IMR-90 (cell line): ENCODE results near the gene RAPGEF1. TPM values are rescaled to one million over a fixed set of nuclear protein-coding genes. Genes with fewer than 3 reads are reported as not detected.

Experiments used
- ATAC-seq: fragments of 200-7000 bp; cut with Tn5 transposase; 2 replicates; pipeline ENCODE4 v1.9.1; 2020; ENCODE audit warnings: low read depth, mild to moderate bottlenecking, moderate library complexity
- BruUV-seq: library from RNA; stranded (reverse); fragments of 400-500 nt; replicated peaks from 2 replicates; lab custom pipeline; 2021; lab: Mats Ljungman, UMichigan
- CTCF ChIA-PET: fragments of 300-600 bp; formaldehyde crosslinking; extraction: SDS; loops from one replicate; lab custom pipeline; 2021; ENCODE audit warnings: antibody characterized with exemption; lab: Yijun Ruan, JAX
- POLR2A ChIA-PET: fragments of 300-600 bp; sonication (Branson Sonifier 250); formaldehyde crosslinking; loops from one replicate; lab custom pipeline; 2022; ENCODE audit warnings: antibody characterized with exemption; ENCODE audit not compliant: unreplicated experiment; lab: Charles Lee
- DNase-seq: peaks from one replicate; pipeline ENCODE4 v3.0.0; 2013
- H2AFZ ChIP-seq: replicated peaks from 2 replicates; pipeline ENCODE3; 2013; ENCODE audit warnings: low read length, mild to moderate bottlenecking; ENCODE audit not compliant: poor library complexity
- H2AK5ac ChIP-seq: 2 replicates; pipeline ENCODE4 v1.6.1; 2013; ENCODE audit warnings: low read depth, low read length, inconsistent platforms
- H2AK9ac ChIP-seq: replicated peaks from 2 replicates; pipeline ENCODE3; 2013; ENCODE audit warnings: mild to moderate bottlenecking, low read depth, low read length, moderate library complexity; ENCODE audit not compliant: poor library complexity
- H2BK120ac ChIP-seq: 2 replicates; pipeline ENCODE4 v1.6.1; 2013; ENCODE audit warnings: low read depth, low read length, inconsistent platforms
- H2BK15ac ChIP-seq: 3 replicates; pipeline ENCODE4 v1.6.1; 2013; ENCODE audit warnings: low read depth, low read length, inconsistent platforms
- H2BK20ac ChIP-seq: 2 replicates; pipeline ENCODE4 v1.6.1; 2013; ENCODE audit warnings: low read depth, mild to moderate bottlenecking, inconsistent platforms, low read length, moderate library complexity
- H2BK5ac ChIP-seq: 2 replicates; pipeline ENCODE4 v1.6.1; 2013; ENCODE audit warnings: mild to moderate bottlenecking, low read depth, low read length, inconsistent platforms; ENCODE audit not compliant: poor library complexity, severe bottlenecking
- H3K14ac ChIP-seq: replicated peaks from 2 replicates; pipeline ENCODE4 v1.6.1; 2013; ENCODE audit warnings: low read depth, low read length, inconsistent platforms
- H3K18ac ChIP-seq: 2 replicates; pipeline ENCODE4 v1.6.1; 2013; ENCODE audit warnings: low read depth, low read length, control low read depth
- H3K23ac ChIP-seq: 2 replicates; pipeline ENCODE4 v1.6.1; 2013; ENCODE audit warnings: low read depth, low read length, inconsistent platforms
- H3K27ac ChIP-seq: 2 replicates; pipeline ENCODE4 v1.5.1; 2013; ENCODE audit warnings: mild to moderate bottlenecking, control low read depth, low read length; ENCODE audit not compliant: insufficient read depth
- H3K27me3 ChIP-seq: 2 replicates; pipeline ENCODE4 v1.6.1; 2013; ENCODE audit warnings: low read length; ENCODE audit not compliant: control insufficient read depth, insufficient read depth
- H3K36me3 ChIP-seq: 2 replicates; pipeline ENCODE4 v1.6.1; 2013; ENCODE audit warnings: low read length, mixed read lengths; ENCODE audit not compliant: control insufficient read depth, insufficient read depth
- H3K4ac ChIP-seq: 2 replicates; pipeline ENCODE4 v1.6.1; 2013; ENCODE audit warnings: low read depth, low read length, inconsistent platforms
- H3K4me1 ChIP-seq: 2 replicates; pipeline ENCODE4 v1.6.1; 2013; ENCODE audit warnings: low read length, mixed read lengths; ENCODE audit not compliant: control insufficient read depth, insufficient read depth
- H3K4me2 ChIP-seq: 2 replicates; pipeline ENCODE4 v1.6.1; 2013; ENCODE audit warnings: low read depth, mild to moderate bottlenecking, control low read depth, low read length, moderate library complexity
- H3K4me3 ChIP-seq: 2 replicates; pipeline ENCODE4 v1.5.1; 2013; ENCODE audit warnings: low read depth, mild to moderate bottlenecking, control low read depth, low read length, moderate library complexity; ENCODE audit not compliant: insufficient read depth
- H3K56ac ChIP-seq: 2 replicates; pipeline ENCODE4 v1.6.1; 2013; ENCODE audit warnings: low read length, inconsistent platforms; ENCODE audit not compliant: insufficient read depth; ENCODE audit errors: extremely low read depth
- H3K79me1 ChIP-seq, 2 experiments: 2 replicates each; pipeline ENCODE4 v1.6.1; 2013; ENCODE audit warnings: low read length in 2 of 2, inconsistent platforms in 1 of 2, low read depth in 1 of 2
- H3K9ac ChIP-seq: 2 replicates; pipeline ENCODE4 v1.6.1; 2013; ENCODE audit warnings: low read depth, low read length, control low read depth
- H3K9me1 ChIP-seq: 2 replicates; pipeline ENCODE4 v1.6.1; 2013; ENCODE audit warnings: low read length, inconsistent platforms; ENCODE audit not compliant: insufficient read depth
- H3K9me3 ChIP-seq: 2 replicates; pipeline ENCODE4 v1.6.1; 2013; ENCODE audit warnings: low read length; ENCODE audit not compliant: control insufficient read depth, insufficient read depth
- H4K20me1 ChIP-seq: 2 replicates; pipeline ENCODE4 v1.6.1; 2013; ENCODE audit warnings: low read length, inconsistent platforms; ENCODE audit not compliant: insufficient read depth
- H4K5ac ChIP-seq: 2 replicates; pipeline ENCODE4 v1.6.1; 2013; ENCODE audit warnings: mild to moderate bottlenecking, low read depth, low read length, control low read depth
- H4K8ac ChIP-seq, 2 experiments: 2 replicates each; pipeline ENCODE4 v1.6.1; 2013; ENCODE audit warnings: low read depth in 2 of 2, low read length in 2 of 2, control low read depth in 1 of 2, inconsistent platforms in 1 of 2
- H4K91ac ChIP-seq: 2 replicates; pipeline ENCODE4 v1.6.1; 2013; ENCODE audit warnings: low read depth, low read length, inconsistent platforms; ENCODE audit not compliant: insufficient read depth
- CEBPB ChIP-seq: IDR thresholded peaks from 2 replicates; pipeline ENCODE4 v1.6.1; 2012; ENCODE audit warnings: low read depth, low read length, improper control_type of control experiment
- MAFK ChIP-seq: IDR thresholded peaks from 2 replicates; pipeline ENCODE4 v1.6.1; 2012; ENCODE audit warnings: low read depth, low read length, improper control_type of control experiment
- MAZ ChIP-seq: IDR thresholded peaks from 2 replicates; pipeline ENCODE4 v1.6.1; 2012; ENCODE audit warnings: low read depth, mild to moderate bottlenecking, low read length, improper control_type of control experiment, moderate library complexity, borderline replicate concordance
- MXI1 ChIP-seq: IDR thresholded peaks from 2 replicates; pipeline ENCODE4 v1.6.1; 2012; ENCODE audit warnings: low read depth, mild to moderate bottlenecking, low read length, moderate library complexity, borderline replicate concordance
- POLR2A ChIP-seq: IDR thresholded peaks from 2 replicates; pipeline ENCODE4 v1.6.1; 2012; ENCODE audit warnings: mild to moderate bottlenecking, low read depth, low read length
- RAD21 ChIP-seq: IDR thresholded peaks from 2 replicates; pipeline ENCODE4 v1.6.1; 2012; ENCODE audit warnings: low read length, improper control_type of control experiment
- RCOR1 ChIP-seq: IDR thresholded peaks from 2 replicates; pipeline ENCODE4 v1.6.1; 2012; ENCODE audit warnings: mild to moderate bottlenecking, low read length, improper control_type of control experiment; ENCODE audit not compliant: insufficient replicate concordance
- SMC3 ChIP-seq: fragments of 150-350 bp; IDR thresholded peaks from 2 replicates; pipeline ENCODE4 v1.6.1; 2016; ENCODE audit warnings: low read depth, mild to moderate bottlenecking, antibody characterized with exemption, low read length, moderate library complexity
- WGBS, 2 experiments: methylation state at CpG; one replicate each; pipeline versions ENCODE4 v1.1.5 to v1.1.7; 2013; ENCODE audit warnings: missing lambda C conversion rate in 2 of 2; ENCODE audit not compliant: insufficient read length in 1 of 2; ENCODE audit errors: extremely low coverage in 2 of 2; 5-methylcytosine and 5-hydroxymethylcytosine counted together
- dilution Hi-C: fragments of 300-500 bp; cut with HindIII; formaldehyde crosslinking; loops from one replicate; pipeline ENCODE4 v1.14.3; 2018; ENCODE audit warnings: low sequenced_read_pairs; ENCODE audit not compliant: unreplicated experiment
- in situ Hi-C: fragments of 300-500 bp; cut with MboI; formaldehyde crosslinking; loops from 3 replicates; pipeline ENCODE4 v1.14.3; 2019; ENCODE audit warnings: low sequenced_read_pairs, inconsistent platforms, mixed read lengths
- intact Hi-C: fragments of 100-400 bp; cut with micrococcal nuclease; formaldehyde crosslinking; loops from 2 replicates; pipeline ENCODE4 v1.10.0; 2022
- polyA plus RNA-seq, 3 experiments: library from polyadenylated mRNA; depleted of rRNA; stranded (reverse); fragments of >200 nt; gene quantifications; 2 replicates each; pipeline ENCODE4 v1.2.3, GENCODE V29; 2012; ENCODE audit warnings: low replicate concordance in 1 of 3
- total RNA-seq: library from RNA; depleted of rRNA; stranded (reverse); fragments of >200 nt; gene quantifications from 2 replicates; pipeline ENCODE4 v1.2.3, GENCODE V29; 2012
- TF ChIP-seq, protein P1 (sequence below): fragments of 150-350 bp; IDR thresholded peaks from 2 replicates; pipeline ENCODE4 v1.6.1; 2017; ENCODE audit warnings: mild to moderate bottlenecking, antibody characterized with exemption, low read length, low read depth
- TF ChIP-seq, protein P2 (sequence below): conservative IDR thresholded peaks from 2 replicates; pipeline ENCODE4 v1.5.1; 2012; ENCODE audit warnings: mild to moderate bottlenecking, low read depth, low read length, improper control_type of control experiment

The RAPGEF1 gene
- total and polyA plus RNA-seq, 2 of the 4 experiments (the other 2 are of a cell fraction), result 13.1 to 22.3 TPM

DNA sequence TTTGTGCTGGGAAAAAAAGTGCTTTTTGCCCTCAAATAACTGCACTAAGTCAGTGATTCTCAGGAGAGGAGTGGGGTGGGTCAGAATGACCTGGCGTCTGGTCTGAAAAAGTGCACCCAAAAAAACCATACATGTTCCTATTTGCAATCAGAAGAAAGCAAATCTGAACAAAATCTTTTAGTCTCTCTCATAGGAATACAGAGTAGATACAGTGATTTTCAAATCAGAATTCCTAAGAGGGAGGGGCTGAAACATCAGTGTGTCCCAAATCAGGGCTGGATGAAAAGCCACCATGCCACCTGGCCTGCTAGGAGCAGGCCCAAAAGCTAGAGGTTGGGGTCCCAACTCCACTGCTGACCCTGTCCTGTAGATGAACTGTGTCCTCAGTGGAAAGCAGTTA, 66.8 kb downstream of the RAPGEF1 start:
- H2AK9ac ChIP-seq, result no peak overlapping the region
- in situ Hi-C loops (no loop called here), dilution Hi-C loops (no loop called here), intact Hi-C loops (no loop called here)
- CTCF ChIA-PET, result no interaction called here
- WGBS, 2 experiments, result no CpG with 5 or more reads among the region's 1 CpG
- ATAC-seq, result no peak
- H3K56ac ChIP-seq, result no peak overlapping the region
- H2BK5ac ChIP-seq, result no peak overlapping the region
- H4K91ac ChIP-seq, result no peak overlapping the region
- H3K4ac ChIP-seq, result no peak overlapping the region
- no peak for DNase-seq
- TF ChIP-seq, protein P1, sequence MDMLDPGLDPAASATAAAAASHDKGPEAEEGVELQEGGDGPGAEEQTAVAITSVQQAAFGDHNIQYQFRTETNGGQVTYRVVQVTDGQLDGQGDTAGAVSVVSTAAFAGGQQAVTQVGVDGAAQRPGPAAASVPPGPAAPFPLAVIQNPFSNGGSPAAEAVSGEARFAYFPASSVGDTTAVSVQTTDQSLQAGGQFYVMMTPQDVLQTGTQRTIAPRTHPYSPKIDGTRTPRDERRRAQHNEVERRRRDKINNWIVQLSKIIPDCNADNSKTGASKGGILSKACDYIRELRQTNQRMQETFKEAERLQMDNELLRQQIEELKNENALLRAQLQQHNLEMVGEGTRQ, result no peak
- TF ChIP-seq RCOR1, result no peak
- no peak for TF ChIP-seq MAZ
- no peak for TF ChIP-seq SMC3
- no peak for TF ChIP-seq CEBPB
- TF ChIP-seq POLR2A, result no peak
- TF ChIP-seq RAD21, result no peak
- TF ChIP-seq, protein P2, sequence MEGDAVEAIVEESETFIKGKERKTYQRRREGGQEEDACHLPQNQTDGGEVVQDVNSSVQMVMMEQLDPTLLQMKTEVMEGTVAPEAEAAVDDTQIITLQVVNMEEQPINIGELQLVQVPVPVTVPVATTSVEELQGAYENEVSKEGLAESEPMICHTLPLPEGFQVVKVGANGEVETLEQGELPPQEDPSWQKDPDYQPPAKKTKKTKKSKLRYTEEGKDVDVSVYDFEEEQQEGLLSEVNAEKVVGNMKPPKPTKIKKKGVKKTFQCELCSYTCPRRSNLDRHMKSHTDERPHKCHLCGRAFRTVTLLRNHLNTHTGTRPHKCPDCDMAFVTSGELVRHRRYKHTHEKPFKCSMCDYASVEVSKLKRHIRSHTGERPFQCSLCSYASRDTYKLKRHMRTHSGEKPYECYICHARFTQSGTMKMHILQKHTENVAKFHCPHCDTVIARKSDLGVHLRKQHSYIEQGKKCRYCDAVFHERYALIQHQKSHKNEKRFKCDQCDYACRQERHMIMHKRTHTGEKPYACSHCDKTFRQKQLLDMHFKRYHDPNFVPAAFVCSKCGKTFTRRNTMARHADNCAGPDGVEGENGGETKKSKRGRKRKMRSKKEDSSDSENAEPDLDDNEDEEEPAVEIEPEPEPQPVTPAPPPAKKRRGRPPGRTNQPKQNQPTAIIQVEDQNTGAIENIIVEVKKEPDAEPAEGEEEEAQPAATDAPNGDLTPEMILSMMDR, result no peak
- TF ChIP-seq MAFK, result no peak
- TF ChIP-seq MXI1, result no peak
- H3K4me1 ChIP-seq, result peaks cover 28% of the 10 kb centered on the region
- no peaks in the 10 kb centered on the region for H3K36me3 ChIP-seq
- no peak overlapping the region for H3K27ac ChIP-seq
- POLR2A ChIA-PET, result no interaction called here
- H4K20me1 ChIP-seq, result peaks cover 83% of the 10 kb centered on the region
- H2AK5ac ChIP-seq, result 0 out of 2 replicates have a peak overlapping the region, but pooled peaks have one; percentile 16
- no peak overlapping the region for H2BK120ac ChIP-seq
- H3K23ac ChIP-seq, result no peak overlapping the region
- H3K27me3 ChIP-seq, result no peaks in the 10 kb centered on the region
- no peaks in the 10 kb centered on the region for H3K9me3 ChIP-seq
- no peak overlapping the region for H2AFZ ChIP-seq
- no peak overlapping the region; the same call in 1 of the 2 replicates for H2BK20ac ChIP-seq
- H4K8ac ChIP-seq, result no peak overlapping the region
- H3K18ac ChIP-seq, result no peak overlapping the region
- H3K79me1 ChIP-seq, result peaks cover 44 to 95% of the 10 kb centered on the region in 2 experiments
- BruUV-seq, result no TSS peak
- H3K9me1 ChIP-seq, result peaks cover 42% of the 10 kb centered on the region
- no peak overlapping the region for H4K5ac ChIP-seq
- no peak overlapping the region for H3K9ac ChIP-seq
- peak overlapping the region; percentile 53; the same call in 1 of the 2 replicates for H3K14ac ChIP-seq
- H3K4me2 ChIP-seq, result no peak overlapping the region
- H3K4me3 ChIP-seq, result no peak overlapping the region
- H2BK15ac ChIP-seq, result no peak overlapping the region
